Stimulated activated CD8-positive, alpha-beta memory T cell treated with anti-CD3 and anti-CD28 coated beads, Interleukin-15, amount 100 ng/mL, for 4 hours (primary cell): Measurements from ENCODE around the gene NUAK2.

ENCODE experiments used
- DNase-seq, 2 donors: peaks; one replicate each; pipeline ENCODE4 v3.0.0-alpha.2; 2020; ENCODE audit warnings: low read depth in 2 of 2

Gene NUAK2

DNA sequence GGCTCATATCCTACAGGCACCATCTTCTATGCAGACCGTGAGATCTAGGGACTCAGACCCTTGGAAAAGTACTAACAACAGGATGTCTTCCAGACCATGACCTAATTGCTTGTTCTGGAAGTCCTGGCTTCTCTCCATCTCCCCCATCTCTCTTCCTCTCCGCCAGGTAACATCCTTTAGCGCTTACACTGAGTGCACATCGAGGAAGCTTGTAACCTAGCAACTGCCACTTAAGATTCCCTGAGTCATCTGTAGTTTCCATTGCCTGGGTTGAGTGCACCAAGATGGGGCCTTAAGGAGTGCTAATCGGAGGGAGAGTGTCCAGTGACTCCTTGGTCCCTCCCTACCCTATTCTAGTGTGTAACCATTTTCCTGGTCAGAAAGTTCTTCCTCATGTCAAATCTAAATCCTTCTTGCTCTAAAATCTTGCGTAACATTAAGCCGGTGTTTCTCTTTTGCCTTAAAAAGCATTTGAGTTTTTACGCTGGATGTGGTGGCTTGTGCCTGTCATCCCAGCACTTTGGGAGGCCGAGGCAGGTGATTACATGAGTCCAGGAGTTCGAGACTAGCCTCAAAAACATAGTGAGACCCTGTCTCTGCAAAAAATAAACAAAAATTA lies 25.5 kb upstream of the NUAK2 start:
- DNase-seq: no peak

DNA sequence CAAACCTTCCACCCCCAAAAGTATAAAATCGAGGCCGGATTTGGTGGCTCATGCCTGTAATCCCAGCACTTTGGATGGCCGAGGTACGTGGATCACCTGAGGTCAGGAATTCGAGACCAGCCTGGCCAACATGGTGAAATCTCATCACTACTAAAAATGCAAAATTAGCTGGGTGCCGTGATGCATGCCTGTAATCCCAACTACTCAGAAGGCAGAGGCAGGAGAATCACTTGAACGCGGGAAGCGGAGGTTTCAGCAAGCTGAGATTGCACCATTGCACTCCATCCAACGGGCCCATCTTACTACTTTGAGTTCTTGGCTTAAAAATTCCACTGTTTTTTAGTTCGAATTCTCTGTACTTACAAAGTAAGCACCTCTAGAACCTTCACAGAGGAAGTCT lies 24.2 kb upstream of the NUAK2 start:
- DNase-seq: no peak

DNA sequence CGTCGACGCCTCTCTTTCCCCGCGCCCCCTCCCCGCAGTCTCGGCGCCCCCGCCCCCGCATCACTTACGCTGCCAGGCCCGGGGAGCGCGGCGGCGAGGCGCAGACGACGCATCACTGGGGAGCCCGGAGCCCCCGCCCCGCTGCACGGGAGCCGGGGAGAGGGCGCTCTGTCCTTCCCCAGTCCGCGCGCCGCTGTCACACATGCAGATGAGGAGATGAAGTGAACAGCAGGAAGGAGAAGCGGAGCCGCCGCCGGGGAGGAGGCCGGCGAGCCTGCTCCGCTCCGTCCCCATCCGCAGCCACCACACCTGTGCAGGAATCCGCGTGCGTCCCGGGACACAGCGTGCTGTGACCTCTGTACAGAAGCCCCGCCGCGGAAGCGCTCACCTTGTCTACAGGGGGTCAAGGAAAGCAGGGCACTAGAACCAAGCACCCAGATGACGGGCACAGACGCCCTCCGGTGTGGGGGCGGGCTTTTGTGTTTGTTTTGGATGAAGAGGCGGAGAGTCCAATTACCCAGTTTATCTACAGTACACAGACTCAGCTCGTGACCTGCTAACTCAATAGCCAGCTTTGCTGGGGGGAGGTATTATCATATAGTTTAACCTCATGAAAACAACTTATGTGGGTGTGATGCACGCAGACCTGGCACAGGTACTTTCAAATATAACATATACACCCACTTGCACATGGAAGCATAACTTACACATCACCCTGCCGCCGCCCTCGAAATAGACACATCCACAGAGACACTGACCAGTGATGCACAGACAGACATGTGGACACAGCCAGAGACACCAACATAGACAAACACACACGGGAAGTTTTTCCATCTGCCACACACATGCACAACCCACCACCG lies 22.8 kb upstream of the NUAK2 start:
- peak; percentile 18 to 39 for DNase-seq

GRCh38 chr1:205343431-205344065 lies 22.0 kb upstream of the NUAK2 start:
- DNase-seq: no peak

DNA sequence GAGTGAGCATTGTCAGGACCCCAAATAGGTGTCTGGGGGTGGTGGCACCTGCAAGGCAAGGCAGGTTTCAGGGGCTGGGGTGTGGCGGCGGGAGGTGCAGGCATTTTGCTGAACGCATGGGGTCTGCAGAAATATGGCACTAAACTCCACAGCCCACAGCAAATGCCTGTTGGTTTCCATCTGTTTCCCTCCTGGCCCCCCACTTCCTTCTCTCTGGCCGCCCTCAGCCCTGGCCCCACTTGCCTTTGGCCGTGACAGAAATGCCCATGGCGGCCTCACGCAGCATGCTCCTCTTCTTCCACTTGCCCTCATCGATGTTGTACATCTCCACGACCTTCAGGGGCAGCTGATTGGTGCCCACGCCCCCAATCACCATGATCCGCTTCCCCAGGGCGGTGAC lies 21.4 kb upstream of the NUAK2 start:
- DNase-seq: no peak

DNA sequence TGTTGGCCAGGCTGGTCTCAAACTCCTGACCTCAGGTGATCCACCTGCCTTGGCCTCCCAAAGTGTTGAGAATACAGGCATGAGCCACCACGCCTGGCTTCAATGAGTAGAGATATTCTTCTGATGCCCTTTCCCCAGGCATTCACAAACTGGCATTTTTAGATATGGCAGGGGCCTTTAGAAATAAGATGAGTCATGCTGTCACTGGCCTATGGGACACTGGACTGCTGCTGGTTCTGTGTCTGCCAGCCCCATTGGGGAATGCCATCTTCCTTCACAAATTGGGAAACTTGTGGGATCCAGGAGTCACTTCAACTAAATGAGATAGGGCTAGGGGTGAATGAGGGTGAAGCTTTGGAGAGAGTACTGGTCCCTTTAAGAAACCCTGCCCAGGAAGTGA lies 19.1 kb upstream of the NUAK2 start:
- DNase-seq: no peak

DNA sequence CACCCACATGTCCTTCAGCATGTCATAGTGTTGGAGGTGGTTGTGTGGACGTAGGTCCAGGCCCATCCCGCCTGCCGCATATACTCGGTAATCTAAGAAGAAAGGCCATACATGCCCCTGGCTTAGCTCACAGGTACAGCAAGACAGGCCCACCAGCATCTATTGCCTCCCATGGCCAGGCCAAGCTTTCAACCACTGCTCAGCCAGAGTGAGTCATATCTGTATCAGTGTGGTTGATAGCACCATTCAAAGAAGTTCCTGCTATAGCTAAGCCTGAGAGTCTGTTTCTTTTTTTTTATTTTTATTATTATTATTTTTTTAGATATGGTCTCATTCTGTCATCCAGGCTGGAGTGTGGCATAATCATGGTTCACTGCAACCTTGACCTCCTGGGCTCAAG lies 18.2 kb upstream of the NUAK2 start:
- no peak for DNase-seq

DNA sequence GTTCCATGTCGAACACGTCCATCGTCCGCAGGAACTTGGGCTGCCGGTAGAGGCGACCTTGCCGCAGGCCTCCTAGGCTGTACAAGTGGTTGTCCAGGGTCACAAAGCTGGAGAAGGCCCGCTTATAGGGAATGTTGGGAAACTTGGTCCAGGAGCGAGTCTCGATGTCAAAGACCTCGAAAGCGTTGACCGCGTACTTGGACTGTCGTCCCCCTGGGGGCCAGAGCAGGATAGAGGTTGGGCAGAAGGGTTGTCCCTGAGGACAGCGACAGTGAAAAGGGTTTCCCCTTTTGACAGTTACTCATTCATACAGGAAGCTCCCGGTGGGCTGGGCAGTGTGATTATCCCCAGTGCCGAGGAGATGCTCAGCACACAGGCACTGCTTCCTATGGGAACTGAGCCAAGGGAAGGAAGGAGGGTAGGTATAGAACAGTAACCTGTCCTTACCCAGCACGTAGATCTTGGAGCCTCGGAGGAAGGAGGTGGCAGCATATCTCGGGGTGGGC lies 17.7 kb upstream of the NUAK2 start:
- DNase-seq: no peak

- no peak for DNase-seq
Observed at GRCh38 chr1:205338011-205338410, 16.5 kb upstream of the NUAK2 start.

- no peak for DNase-seq
Observed at GRCh38 chr1:205337481-205337880, 15.9 kb upstream of the NUAK2 start.

GRCh38 chr1:205335692-205336091 lies 14.1 kb upstream of the NUAK2 start:
- peak; percentile 35 to 48 for DNase-seq

- DNase-seq: no peak
Observed at GRCh38 chr1:205332015-205332791, 10.7 kb upstream of the NUAK2 start.

DNA sequence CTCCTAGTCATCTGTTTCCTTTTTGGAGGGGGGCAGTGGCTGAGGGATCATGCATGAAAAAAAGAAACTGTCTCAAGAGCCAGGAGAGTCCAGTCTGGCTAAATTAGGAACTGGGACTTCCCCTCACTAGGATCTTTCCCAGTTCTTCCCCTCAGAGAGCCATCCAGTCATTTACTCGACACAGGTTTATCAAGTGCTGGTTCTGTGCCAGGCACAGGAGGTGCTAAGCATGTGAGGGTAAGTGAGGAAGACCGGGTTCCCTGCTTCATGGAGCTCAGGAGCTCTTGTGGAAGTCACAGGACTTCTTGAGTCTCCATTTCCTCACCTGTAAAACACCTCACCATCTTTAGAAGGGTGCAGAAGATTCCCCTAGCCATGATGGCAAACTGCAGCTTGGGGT lies 8.6 kb upstream of the NUAK2 start:
- DNase-seq: no peak

GRCh38 chr1:205329719-205330118 lies 8.2 kb upstream of the NUAK2 start:
- DNase-seq: no peak

DNA sequence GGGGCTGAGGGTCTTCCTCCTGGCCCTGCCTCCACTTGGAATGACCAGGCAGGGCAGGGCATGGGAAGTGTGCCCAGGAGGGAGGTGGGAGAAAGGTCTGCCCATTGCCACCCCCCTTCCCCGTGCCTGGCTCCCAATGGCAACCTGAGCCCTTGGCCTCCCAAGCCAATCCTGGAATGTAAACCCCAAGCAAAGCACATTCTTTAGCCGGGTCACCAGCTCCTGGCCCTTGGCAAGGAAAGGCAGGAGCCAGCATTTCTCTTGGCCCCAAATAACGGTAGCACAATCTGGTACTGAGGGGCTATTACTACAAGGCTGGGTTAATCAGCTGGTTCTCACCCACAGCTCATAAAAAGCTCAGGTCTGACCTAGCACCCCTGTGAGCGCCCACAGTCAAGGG lies 6.9 kb upstream of the NUAK2 start:
- DNase-seq: no peak

- no peak for DNase-seq
Observed at GRCh38 chr1:205326812-205327466, 5.4 kb upstream of the NUAK2 start.

DNA sequence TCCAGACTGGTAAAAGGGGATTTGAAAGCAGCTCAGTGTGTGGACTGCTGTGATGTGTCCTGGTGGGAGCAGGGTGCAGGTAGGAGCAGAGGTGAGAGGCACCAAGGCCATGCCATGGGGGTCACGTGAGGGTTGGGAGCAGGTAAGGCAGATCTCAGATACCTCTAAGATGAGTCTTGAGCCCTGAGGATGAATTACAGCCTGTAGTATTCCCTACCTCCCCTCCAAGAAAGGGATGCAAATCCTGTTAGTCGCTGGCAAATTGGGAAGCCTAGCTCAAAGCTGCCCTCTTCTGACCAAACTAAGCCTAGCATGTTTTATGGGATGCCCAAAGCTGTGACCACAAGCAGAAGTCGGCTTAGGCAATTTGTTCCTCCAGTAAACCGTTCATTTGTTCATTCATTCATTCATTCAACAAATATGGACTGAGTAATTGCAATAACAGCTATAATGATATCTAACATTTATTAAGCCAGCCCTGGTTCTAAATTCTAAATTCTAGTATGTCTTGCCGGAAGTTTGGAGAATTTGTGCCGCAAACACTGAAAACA lies 3.9 kb upstream of the NUAK2 start:
- no peak for DNase-seq

- DNase-seq: no peak
Observed at GRCh38 chr1:205324781-205325180, 3.2 kb upstream of the NUAK2 start.

GRCh38 chr1:205323794-205324193 lies 2.2 kb upstream of the NUAK2 start:
- no peak for DNase-seq

- no peak for DNase-seq
Observed at GRCh38 chr1:205321959-205322283, 376 bp upstream of the NUAK2 start.
